Measurements from ENCODE around the gene MYBPH. TPM values are rescaled to one million over a fixed set of nuclear protein-coding genes. Genes with fewer than 3 reads are reported as not detected.

The MYBPH gene
- total and polyA plus RNA-seq, 10 donors: 0.09 to 2.7 (median 0.32) TPM; not detected in 3

DNA sequence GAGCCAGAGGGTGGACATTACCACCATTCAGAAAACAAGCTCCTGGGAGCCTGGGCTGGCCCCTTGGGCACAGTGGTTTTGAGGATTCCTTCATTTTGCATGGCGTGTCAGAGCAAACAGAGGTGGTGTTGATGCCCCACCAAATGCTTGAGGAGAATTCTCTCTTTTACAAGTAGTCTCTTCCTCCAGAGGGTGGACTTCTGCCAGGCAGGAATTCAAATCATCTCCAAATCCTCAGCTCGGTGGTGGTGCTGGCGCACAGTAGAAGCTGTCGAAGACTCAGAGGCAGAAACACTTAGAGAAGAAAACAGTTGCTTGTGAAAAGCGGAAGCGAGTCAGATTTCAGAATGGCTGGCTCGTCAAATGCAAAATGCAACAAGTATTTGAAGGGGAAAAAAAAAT is 14.3 kb upstream of the MYBPH start:
- Histone ChIP-seq H3K36me3 (no peaks in the 10 kb centered on the region), H3K9me3 (no peaks in the 10 kb centered on the region), H3K4me3 (no peak overlapping the region), H3K27ac (peak overlapping the region in 4 of 8 donors; percentile 10 to 39 (median 24)), H3K27me3 (replicated peaks in 1 of 7) (peaks cover 0 to 23% (median 0%) of the 10 kb centered on the region in 7 donors), H3K4me1 (peaks cover 0 to 36% (median 12%) of the 10 kb centered on the region in 6 donors)
- intact Hi-C loops (cut with DNase I; ENCODE audit: low total_unique reads): no loop called here
- no peak for DNase-seq
- 55 to 76% (median 65%) methylated on average over 7 of the region's 7 CpGs for WGBS, 5 donors
- TF ChIP-seq POLR2AphosphoS5 (IDR thresholded peaks at IDR 0.05) (no peak), POLR2A (IDR thresholded peaks at IDR 0.05) (no peak), CTCF (IDR thresholded peaks at IDR 0.05 in 8 of 11, conservative IDR thresholded peaks at IDR 0.05 in 3 of 11) (no peak)

GRCh38 chr1:203188686-203189232 is 13.1 kb upstream of the MYBPH start:
- intact Hi-C loops (cut with DNase I; ENCODE audit: low total_unique reads): no loop called here
- Histone ChIP-seq H3K9me3 (no peaks in the 10 kb centered on the region), H3K4me1 (peaks cover 0 to 43% (median 12%) of the 10 kb centered on the region in 6 donors), H3K4me3 (no peak overlapping the region), H3K27me3 (replicated peaks in 1 of 7) (peaks cover 0 to 24% (median 0%) of the 10 kb centered on the region in 7 donors), H3K27ac (no peak overlapping the region), H3K36me3 (no peaks in the 10 kb centered on the region)
- WGBS, 5 donors: 79 to 95% (median 83%) methylated on average over 4 of the region's 4 CpGs
- no peak for DNase-seq
- TF ChIP-seq CTCF (IDR thresholded peaks at IDR 0.05 in 8 of 11, conservative IDR thresholded peaks at IDR 0.05 in 3 of 11): no peak
- no peak for TF ChIP-seq POLR2AphosphoS5 (IDR thresholded peaks at IDR 0.05)
- TF ChIP-seq POLR2A (IDR thresholded peaks at IDR 0.05): no peak

GRCh38 chr1:203187689-203188264 is 12.2 kb upstream of the MYBPH start:
- TF ChIP-seq POLR2AphosphoS5 (IDR thresholded peaks at IDR 0.05) (no peak), CTCF (IDR thresholded peaks at IDR 0.05 in 8 of 11, conservative IDR thresholded peaks at IDR 0.05 in 3 of 11) (no peak), POLR2A (IDR thresholded peaks at IDR 0.05) (no peak)
- Histone ChIP-seq H3K9me3 (no peaks in the 10 kb centered on the region), H3K36me3 (no peaks in the 10 kb centered on the region), H3K27ac (peak overlapping the region in 3 of 8 donors; percentile 4 to 46 (median 46)), H3K4me1 (peaks cover 0 to 43% (median 12%) of the 10 kb centered on the region in 6 donors), H3K4me3 (no peak overlapping the region), H3K27me3 (replicated peaks in 1 of 7) (peaks cover 0 to 24% (median 0%) of the 10 kb centered on the region in 7 donors)
- intact Hi-C loops (cut with DNase I; ENCODE audit: low total_unique reads): no loop called here
- no peak for DNase-seq
- 71 to 91% (median 83%) methylated on average over 3 of the region's 3 CpGs for WGBS, 5 donors

DNA sequence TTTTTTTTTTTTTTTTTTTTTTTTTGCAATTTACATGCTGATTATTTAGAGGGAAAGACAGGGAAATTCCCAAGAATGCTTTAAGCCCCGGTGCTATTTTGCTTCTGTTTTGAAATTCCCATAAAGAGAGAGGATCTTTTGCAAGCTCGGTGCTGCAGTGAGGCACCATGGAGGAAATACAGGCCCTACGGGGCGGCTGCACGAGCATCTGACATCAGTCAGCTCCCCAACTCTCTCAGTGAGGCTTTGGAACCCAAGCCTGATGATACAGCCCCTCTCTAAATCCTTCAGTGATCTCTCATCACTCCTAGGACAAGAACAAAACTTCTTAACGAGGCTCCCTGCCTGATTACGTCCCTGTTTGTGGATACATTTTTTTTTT is 11.7 kb upstream of the MYBPH start:
- Histone ChIP-seq H3K36me3 (no peaks in the 10 kb centered on the region), H3K4me3 (no peak overlapping the region), H3K27ac (peak overlapping the region in 5 of 8 donors; percentile 1 to 50 (median 46)), H3K27me3 (replicated peaks in 1 of 7) (peaks cover 0 to 24% (median 0%) of the 10 kb centered on the region in 7 donors), H3K9me3 (no peaks in the 10 kb centered on the region), H3K4me1 (peaks cover 0 to 48% (median 12%) of the 10 kb centered on the region in 6 donors)
- DNase-seq: peak; percentile 45
- WGBS, 5 donors: 34 to 57% (median 41%) methylated on average over 7 of the region's 7 CpGs
- intact Hi-C loops (cut with DNase I; ENCODE audit: low total_unique reads): no loop called here
- TF ChIP-seq POLR2A (IDR thresholded peaks at IDR 0.05): no peak
- no peak for TF ChIP-seq CTCF (IDR thresholded peaks at IDR 0.05 in 8 of 11, conservative IDR thresholded peaks at IDR 0.05 in 3 of 11)
- no peak for TF ChIP-seq POLR2AphosphoS5 (IDR thresholded peaks at IDR 0.05)
